Fibroblast of villous mesenchyme (primary cell): Measurements from ENCODE around the gene SPRR2D. TPM values are rescaled to one million over a fixed set of nuclear protein-coding genes. Genes with fewer than 3 reads are reported as not detected.

Experiments
- DNase-seq: peaks from one replicate; pipeline ENCODE4 v3.0.0-alpha.2; 2010; ENCODE audit warnings: low read depth
- H3K4me3 ChIP-seq: 2 replicates; pipeline ENCODE4 v1.5.1; 2011; ENCODE audit warnings: low read depth, mild to moderate bottlenecking, low read length
- CTCF ChIP-seq: IDR thresholded peaks from 2 replicates; pipeline ENCODE4 v1.5.1; 2012; ENCODE audit warnings: low read depth, mild to moderate bottlenecking, low read length; ENCODE audit not compliant: insufficient read depth
- small RNA-seq: library from RNA; depleted of rRNA; stranded (forward); fragments of <200 nt; gene quantifications from one replicate; pipeline ENCODE3, GENCODE V24; 2012
- total RNA-seq: library from RNA; depleted of rRNA; stranded (reverse); fragments of >200 nt; gene quantifications from 2 replicates; pipeline ENCODE4 v1.2.3, GENCODE V29; 2012

SPRR2D gene
- total RNA-seq, 1 donor = not detected

- DNase-seq = no peak
- no peak overlapping the region for H3K4me3 ChIP-seq
- TF ChIP-seq CTCF = no peak
Measured at GRCh38 chr1:152995842-152996241, 45.1 kb downstream of the SPRR2D start.

GRCh38 chr1:152993186-152993585, 47.7 kb downstream of the SPRR2D start:
- DNase-seq = no peak

More at GRCh38 chr1:152993186-152993585, 47.7 kb downstream of the SPRR2D start:
- TF ChIP-seq CTCF = no peak
- no peak overlapping the region for H3K4me3 ChIP-seq

Small RNAs within 50 kb of the gene (small RNA-seq; reads per million reads assigned to genes)
- gene AL356867.1 (not detected), gene RF00322 (not detected)

Other genes with a start within 250 kb of the SPRR2D start
- not detected in 2 replicates for gene LCE1D, start 244.4 kb downstream of the SPRR2D start, total RNA-seq
- gene LCE1C, start 234.5 kb downstream of the SPRR2D start, total RNA-seq = not detected in 2 replicates
- not detected in 2 replicates for gene LCE1B, start 229.1 kb downstream of the SPRR2D start, total RNA-seq
- not detected in 2 replicates for gene LCE1A, start 213.6 kb downstream of the SPRR2D start, total RNA-seq
- not detected in 2 replicates for gene LCE6A, start 198.3 kb downstream of the SPRR2D start, total RNA-seq
- not detected in 2 replicates for gene LCE7A, start 181.1 kb downstream of the SPRR2D start, total RNA-seq
- not detected in 2 replicates for gene SMCP, start 162.8 kb downstream of the SPRR2D start, total RNA-seq
- not detected in 2 replicates for gene IVL, start 132.6 kb downstream of the SPRR2D start, total RNA-seq
- not detected in 2 replicates for gene SPRR5, start 93.9 kb downstream of the SPRR2D start, total RNA-seq
- not detected in 2 replicates for gene SPRR4, start 70.5 kb downstream of the SPRR2D start, total RNA-seq
- gene SPRR1A, start 57.0 kb downstream of the SPRR2D start, total RNA-seq = not detected in 2 replicates
- gene SPRR3, start 39.4 kb downstream of the SPRR2D start, total RNA-seq = not detected in 2 replicates
- not detected in 2 replicates for gene SPRR1B, start 9.9 kb downstream of the SPRR2D start, total RNA-seq
- gene SPRR2A, start 16.4 kb upstream of the SPRR2D start, total RNA-seq = not detected in 2 replicates
- not detected in 2 replicates for gene SPRR2B, start 30.5 kb upstream of the SPRR2D start, total RNA-seq
- gene SPRR2E, start 53.4 kb upstream of the SPRR2D start, total RNA-seq = not detected in 2 replicates
- gene SPRR2F, start 72.4 kb upstream of the SPRR2D start, total RNA-seq = not detected in 2 replicates
- gene SPRR2G, start 109.8 kb upstream of the SPRR2D start, total RNA-seq = not detected in 2 replicates
- not detected in 2 replicates for gene LELP1, start 162.3 kb upstream of the SPRR2D start, total RNA-seq
- under 0.01 TPM in 1 of 2 replicates, not detected in the other for gene PRR9, start 176.5 kb upstream of the SPRR2D start, total RNA-seq
- not detected in 2 replicates for gene LORICRIN, start 218.6 kb upstream of the SPRR2D start, total RNA-seq